ENCODE measurements around the gene SYNE2. TPM values are rescaled to one million over a fixed set of nuclear protein-coding genes. Genes with fewer than 3 reads are reported as not detected.

Gene SYNE2
- total RNA-seq, 1 donor from 2014 or later, result 518 TPM

DNA sequence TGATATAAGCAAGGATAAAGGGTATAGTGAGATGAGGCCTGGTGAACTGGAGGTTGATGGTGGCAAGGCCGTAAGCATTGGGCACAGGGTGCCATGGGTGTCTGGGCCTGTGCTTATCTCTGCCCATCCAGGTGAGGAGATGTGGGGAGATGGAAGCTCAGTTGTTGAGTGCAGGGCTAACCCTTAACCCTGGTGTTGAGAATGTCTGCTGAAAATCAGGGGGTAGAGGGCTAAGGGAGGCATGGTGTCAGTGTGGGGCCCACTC lies 86.1 kb downstream of the SYNE2 start:
- Histone ChIP-seq H3K4me1 (no peaks in the 10 kb centered on the region), H3K36me3 (peaks cover 9 to 11% of the 10 kb centered on the region in 2 donors), H3K4me3 (no peak overlapping the region), H3K27ac (no peak overlapping the region), H3K27me3 (no peaks in the 10 kb centered on the region), H3K9me3 (no peaks in the 10 kb centered on the region)
- no peak for DNase-seq (ENCODE audit: low spot score in 2 of 2)
- intact Hi-C loops (cut with DNase I), result no loop called here
- TF ChIP-seq, protein P1, sequence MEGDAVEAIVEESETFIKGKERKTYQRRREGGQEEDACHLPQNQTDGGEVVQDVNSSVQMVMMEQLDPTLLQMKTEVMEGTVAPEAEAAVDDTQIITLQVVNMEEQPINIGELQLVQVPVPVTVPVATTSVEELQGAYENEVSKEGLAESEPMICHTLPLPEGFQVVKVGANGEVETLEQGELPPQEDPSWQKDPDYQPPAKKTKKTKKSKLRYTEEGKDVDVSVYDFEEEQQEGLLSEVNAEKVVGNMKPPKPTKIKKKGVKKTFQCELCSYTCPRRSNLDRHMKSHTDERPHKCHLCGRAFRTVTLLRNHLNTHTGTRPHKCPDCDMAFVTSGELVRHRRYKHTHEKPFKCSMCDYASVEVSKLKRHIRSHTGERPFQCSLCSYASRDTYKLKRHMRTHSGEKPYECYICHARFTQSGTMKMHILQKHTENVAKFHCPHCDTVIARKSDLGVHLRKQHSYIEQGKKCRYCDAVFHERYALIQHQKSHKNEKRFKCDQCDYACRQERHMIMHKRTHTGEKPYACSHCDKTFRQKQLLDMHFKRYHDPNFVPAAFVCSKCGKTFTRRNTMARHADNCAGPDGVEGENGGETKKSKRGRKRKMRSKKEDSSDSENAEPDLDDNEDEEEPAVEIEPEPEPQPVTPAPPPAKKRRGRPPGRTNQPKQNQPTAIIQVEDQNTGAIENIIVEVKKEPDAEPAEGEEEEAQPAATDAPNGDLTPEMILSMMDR (IDR thresholded peaks at IDR 0.05), result no peak

DNA sequence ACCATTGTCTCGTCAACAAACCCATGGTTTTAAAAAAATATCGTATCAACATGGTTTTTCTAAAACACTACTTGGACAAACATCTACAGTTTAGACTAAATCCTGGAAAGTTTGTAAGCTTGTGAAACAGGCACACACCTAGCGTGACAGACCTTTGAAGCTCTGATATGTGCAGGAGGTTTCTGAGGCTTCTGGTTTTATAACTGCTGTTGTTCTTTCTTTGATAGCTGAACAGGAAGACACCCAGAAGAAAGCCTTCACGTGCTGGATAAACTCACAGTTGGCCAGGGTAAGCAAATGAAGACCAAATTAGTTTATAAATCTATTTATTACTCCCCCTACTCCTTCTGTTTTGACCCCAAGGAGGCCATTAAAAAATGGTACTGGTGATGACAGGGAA lies 87.6 kb downstream of the SYNE2 start:
- no peak overlapping the region for H3K27ac ChIP-seq
- H3K27me3 ChIP-seq, result no peaks in the 10 kb centered on the region
- TF ChIP-seq, protein P1 (IDR thresholded peaks at IDR 0.05), result no peak
- peaks cover 9 to 11% of the 10 kb centered on the region in 2 donors for H3K36me3 ChIP-seq
- no peaks in the 10 kb centered on the region for H3K9me3 ChIP-seq
- no peak overlapping the region for H3K4me3 ChIP-seq
- intact Hi-C loops (cut with DNase I), result no loop called here
- DNase-seq (ENCODE audit: low spot score in 2 of 2), result no peak
- no peaks in the 10 kb centered on the region for H3K4me1 ChIP-seq

DNA sequence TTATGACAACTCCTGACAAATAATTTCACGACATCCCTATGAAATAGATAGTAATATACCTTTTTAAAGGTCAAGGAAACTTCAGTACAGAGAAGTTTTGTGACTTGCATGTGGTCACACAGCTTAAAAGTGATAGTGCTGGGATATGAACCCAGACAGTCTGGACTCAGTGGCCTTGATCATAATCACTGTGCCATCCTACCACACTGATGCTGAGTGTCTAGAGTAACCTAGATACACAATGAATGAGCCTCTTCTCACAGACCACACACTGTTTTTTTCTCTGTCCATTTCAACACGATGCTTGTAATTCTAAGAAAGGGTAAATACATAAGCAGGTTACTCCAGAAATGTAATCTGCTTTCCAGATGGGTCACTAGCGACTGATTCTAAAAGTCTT lies 88.2 kb downstream of the SYNE2 start:
- no peak for DNase-seq (ENCODE audit: low spot score in 2 of 2)
- intact Hi-C loops (cut with DNase I), result no loop called here
- H3K27me3 ChIP-seq, result no peaks in the 10 kb centered on the region
- H3K9me3 ChIP-seq, result no peaks in the 10 kb centered on the region
- H3K4me3 ChIP-seq, result no peak overlapping the region
- H3K36me3 ChIP-seq, result peaks cover 9 to 11% of the 10 kb centered on the region in 2 donors
- TF ChIP-seq, protein P1 (IDR thresholded peaks at IDR 0.05), result no peak
- H3K4me1 ChIP-seq, result no peaks in the 10 kb centered on the region
- no peak overlapping the region for H3K27ac ChIP-seq

DNA sequence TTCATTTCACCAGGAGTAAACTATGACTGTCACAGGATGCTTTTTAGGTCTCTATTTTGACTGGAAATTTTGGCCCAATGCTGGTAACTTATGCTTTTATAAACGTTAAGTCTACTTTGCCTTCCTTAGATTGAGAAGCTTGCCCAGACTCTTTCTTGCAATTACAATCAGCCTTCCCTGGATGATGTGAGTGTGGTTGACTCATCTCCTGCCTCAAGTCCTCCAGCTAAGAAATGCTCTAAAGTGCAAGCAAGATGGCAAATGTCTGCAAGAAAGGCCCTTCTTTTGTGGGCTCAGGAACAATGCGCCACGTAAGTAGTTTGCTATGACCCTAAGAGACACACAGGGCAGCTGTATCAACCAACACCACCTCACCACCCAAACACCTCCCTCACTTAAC lies 96.9 kb downstream of the SYNE2 start:
- H3K4me3 ChIP-seq, result no peak overlapping the region
- intact Hi-C loops (cut with DNase I), result no loop called here
- no peak for DNase-seq (ENCODE audit: low spot score in 2 of 2)
- no peaks in the 10 kb centered on the region for H3K4me1 ChIP-seq
- H3K9me3 ChIP-seq, result no peaks in the 10 kb centered on the region
- no peak overlapping the region for H3K27ac ChIP-seq
- TF ChIP-seq, protein P1 (IDR thresholded peaks at IDR 0.05), result no peak
- H3K36me3 ChIP-seq, result peaks cover 22 to 40% of the 10 kb centered on the region in 2 donors
- no peaks in the 10 kb centered on the region for H3K27me3 ChIP-seq

DNA sequence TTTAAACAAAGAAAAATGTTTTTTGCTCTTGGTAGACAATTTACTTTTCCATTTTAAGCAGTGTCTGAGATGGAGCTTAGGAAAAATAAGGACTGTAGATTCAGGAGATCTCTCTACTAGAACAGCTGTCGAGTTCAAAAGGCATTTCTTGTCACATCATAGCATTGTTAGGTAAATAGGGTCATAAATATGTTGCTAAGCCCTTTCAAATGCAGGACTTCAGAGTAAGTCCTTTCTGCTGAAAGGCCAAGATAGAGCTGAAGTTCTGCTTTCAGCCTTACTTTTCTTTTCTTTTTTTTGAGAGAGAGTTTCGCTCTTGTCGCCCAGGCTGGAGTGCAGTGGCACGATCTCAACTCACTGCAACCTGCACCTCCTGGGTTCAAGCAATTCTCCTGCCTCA lies 98.2 kb downstream of the SYNE2 start:
- H3K4me3 ChIP-seq, result no peak overlapping the region
- no peaks in the 10 kb centered on the region for H3K9me3 ChIP-seq

DNA sequence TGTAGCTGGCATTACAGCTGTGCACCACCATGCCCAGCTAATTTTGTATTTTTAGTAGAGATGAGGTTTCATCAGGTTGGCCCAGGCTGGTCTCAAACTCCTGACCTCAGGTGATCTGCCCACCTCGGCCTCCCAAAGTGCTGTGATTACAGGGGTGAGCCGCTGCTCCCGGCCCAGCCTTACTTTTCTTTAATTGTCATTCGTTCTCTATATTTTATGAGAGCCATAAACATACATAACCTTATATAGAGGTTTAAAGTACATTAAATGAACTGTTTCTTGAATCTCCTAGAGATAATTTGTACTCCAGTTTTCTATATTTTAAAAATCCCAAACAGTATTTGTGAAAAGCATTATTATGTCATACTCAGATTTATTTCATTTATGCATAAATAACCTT lies 98.6 kb downstream of the SYNE2 start:
- intact Hi-C loops (cut with DNase I), result no loop called here

More for the DNA sequence above, 98.2 kb downstream of the SYNE2 start:
- Histone ChIP-seq H3K27ac (no peak overlapping the region), H3K36me3 (peaks cover 22 to 40% of the 10 kb centered on the region in 2 donors), H3K27me3 (no peaks in the 10 kb centered on the region), H3K4me1 (no peaks in the 10 kb centered on the region)
- TF ChIP-seq, protein P1 (IDR thresholded peaks at IDR 0.05), result no peak
- intact Hi-C loops (cut with DNase I), result no loop called here
- no peak for DNase-seq (ENCODE audit: low spot score in 2 of 2)

More for the DNA sequence above, 98.6 kb downstream of the SYNE2 start:
- Histone ChIP-seq H3K27me3 (no peaks in the 10 kb centered on the region), H3K27ac (no peak overlapping the region), H3K4me1 (no peaks in the 10 kb centered on the region), H3K4me3 (no peak overlapping the region), H3K9me3 (no peaks in the 10 kb centered on the region), H3K36me3 (peaks cover 22 to 42% of the 10 kb centered on the region in 2 donors)
- TF ChIP-seq, protein P1 (IDR thresholded peaks at IDR 0.05), result no peak
- DNase-seq (ENCODE audit: low spot score in 2 of 2), result no peak

Measured in ascending aorta (tissue), 2 donors.